WTC11 (cell line): ENCODE measurements around the gene ZNF436. TPM values are rescaled to one million over a fixed set of nuclear protein-coding genes. Genes with fewer than 3 reads are reported as not detected.
A peak's percentile ranks its signal among the peaks of the same experiment; 100 is the strongest.

ENCODE experiments used
- ATAC-seq: fragments of 200-7000 bp; cut with Tn5 transposase; 2 replicates; pipeline ENCODE4 v1.10.0; 2021; ENCODE audit warnings: mild to moderate bottlenecking, moderate library complexity
- CTCF ChIA-PET: fragments of 300-600 bp; sonication (Branson Sonifier 250); formaldehyde crosslinking; loops from one replicate; lab custom pipeline; 2021; ENCODE audit warnings: antibody characterized with exemption; lab: Charles Lee
- POLR2A ChIA-PET: fragments of 350-600 bp; sonication (Branson Sonifier 250); formaldehyde crosslinking; loops from one replicate; lab custom pipeline; 2021; ENCODE audit warnings: antibody characterized with exemption; lab: Charles Lee
- DNase-seq: peaks from one replicate; pipeline ENCODE4 v3.0.0; 2021; ENCODE audit warnings: low spot score
- H3K27ac Mint-ChIP-seq: 2 replicates; pipeline ENCODE4 v1.8.0; 2021; ENCODE audit warnings: mixed read lengths
- H3K27me3 Mint-ChIP-seq: 2 replicates; pipeline ENCODE4 v1.8.0; 2021; ENCODE audit warnings: low read depth, mild to moderate bottlenecking, moderate library complexity, mixed read lengths
- H3K36me3 Mint-ChIP-seq: 2 replicates; pipeline ENCODE4 v1.8.0; 2021; ENCODE audit warnings: mixed read lengths
- H3K4me1 Mint-ChIP-seq: 2 replicates; pipeline ENCODE4 v1.8.0; 2022; ENCODE audit warnings: mixed read lengths
- H3K4me3 Mint-ChIP-seq: 2 replicates; pipeline ENCODE4 v1.8.0; 2021; ENCODE audit warnings: mild to moderate bottlenecking, moderate library complexity, mixed read lengths
- H3K9me3 Mint-ChIP-seq: 2 replicates; pipeline ENCODE4 v1.8.0; 2021; ENCODE audit warnings: mixed read lengths
- CBFB ChIP-seq: sonication (generic); formaldehyde crosslinking; IDR thresholded peaks from 2 replicates; pipeline ENCODE4 v1.8.1; 2022; ENCODE audit warnings: mild to moderate bottlenecking, low read depth, missing genetic modification reagents
- ELF4 ChIP-seq: sonication (generic); formaldehyde crosslinking; IDR thresholded peaks from 2 replicates; pipeline ENCODE4 v1.8.1; 2022; ENCODE audit warnings: low read depth, mild to moderate bottlenecking, moderate library complexity, missing genetic modification reagents
- GTF2I ChIP-seq: fragments of 250-450 bp; sonication (Bioruptor Pico); conservative IDR thresholded peaks from 2 replicates; pipeline ENCODE4 v1.4.0; 2021; ENCODE audit warnings: mild to moderate bottlenecking
- HMGXB4 ChIP-seq: sonication (generic); formaldehyde crosslinking; IDR thresholded peaks from 2 replicates; pipeline ENCODE4 v1.8.1; 2023; ENCODE audit warnings: mild to moderate bottlenecking, moderate library complexity, missing genetic modification reagents
- JUN ChIP-seq: sonication (generic); formaldehyde crosslinking; IDR thresholded peaks from 2 replicates; pipeline ENCODE4 v1.8.0; 2023; ENCODE audit warnings: mild to moderate bottlenecking, missing genetic modification reagents
- RELA ChIP-seq: sonication (generic); formaldehyde crosslinking; IDR thresholded peaks from 2 replicates; pipeline ENCODE4 v1.8.1; 2022; ENCODE audit warnings: missing genetic modification reagents, mild to moderate bottlenecking, borderline replicate concordance
- SMAD3 ChIP-seq: sonication (generic); formaldehyde crosslinking; IDR thresholded peaks from 2 replicates; pipeline ENCODE4 v1.8.0; 2022; ENCODE audit warnings: missing genetic modification reagents, mild to moderate bottlenecking, borderline replicate concordance
- TEAD4 ChIP-seq: sonication (generic); formaldehyde crosslinking; IDR thresholded peaks from 2 replicates; pipeline ENCODE4 v1.8.0; 2022; ENCODE audit warnings: mild to moderate bottlenecking, missing genetic modification reagents
- ZNF396 ChIP-seq: fragments of 250-450 bp; sonication (Bioruptor Pico); IDR thresholded peaks from 2 replicates; pipeline ENCODE4 v1.8.0; 2021; ENCODE audit warnings: mild to moderate bottlenecking, moderate library complexity, borderline replicate concordance
- ZNF423 ChIP-seq: fragments of 250-450 bp; sonication (Bioruptor Pico); IDR thresholded peaks from 2 replicates; pipeline ENCODE4 v2.1.2; 2022; ENCODE audit warnings: mild to moderate bottlenecking, moderate library complexity
- ZNF425 ChIP-seq: fragments of 250-450 bp; sonication (Bioruptor Pico); conservative IDR thresholded peaks from 2 replicates; pipeline ENCODE4 v1.9.0; 2021; ENCODE audit warnings: mild to moderate bottlenecking
- total RNA-seq: library from RNA; stranded (reverse); gene quantifications from 3 replicates; pipeline ENCODE4 v1.2.3, GENCODE V29; 2021
- TF ChIP-seq, protein P1 (sequence below): sonication (generic); formaldehyde crosslinking; IDR thresholded peaks from 2 replicates; pipeline ENCODE4 v1.8.0; 2023; ENCODE audit warnings: mild to moderate bottlenecking, missing genetic modification reagents
- TF ChIP-seq, protein P2 (sequence below): sonication (generic); formaldehyde crosslinking; IDR thresholded peaks from 2 replicates; pipeline ENCODE4 v1.8.0; 2022; ENCODE audit warnings: mild to moderate bottlenecking, missing genetic modification reagents
- TF ChIP-seq, protein P3 (sequence below): sonication (generic); formaldehyde crosslinking; IDR thresholded peaks from 2 replicates; pipeline ENCODE4 v1.8.1; 2022; ENCODE audit warnings: mild to moderate bottlenecking, moderate library complexity, missing genetic modification reagents
- TF ChIP-seq, protein P4 (sequence below): sonication (generic); formaldehyde crosslinking; conservative IDR thresholded peaks from 2 replicates; pipeline ENCODE4 v1.8.1; 2022; ENCODE audit warnings: mild to moderate bottlenecking, missing genetic modification reagents
- TF ChIP-seq, protein P5 (sequence below): sonication (generic); formaldehyde crosslinking; IDR thresholded peaks from 2 replicates; pipeline ENCODE4 v1.8.0; 2022; ENCODE audit warnings: mild to moderate bottlenecking, missing genetic modification reagents

Gene ZNF436
- total RNA-seq, 1 experiment from 2014 or later = 1.3 TPM

DNA sequence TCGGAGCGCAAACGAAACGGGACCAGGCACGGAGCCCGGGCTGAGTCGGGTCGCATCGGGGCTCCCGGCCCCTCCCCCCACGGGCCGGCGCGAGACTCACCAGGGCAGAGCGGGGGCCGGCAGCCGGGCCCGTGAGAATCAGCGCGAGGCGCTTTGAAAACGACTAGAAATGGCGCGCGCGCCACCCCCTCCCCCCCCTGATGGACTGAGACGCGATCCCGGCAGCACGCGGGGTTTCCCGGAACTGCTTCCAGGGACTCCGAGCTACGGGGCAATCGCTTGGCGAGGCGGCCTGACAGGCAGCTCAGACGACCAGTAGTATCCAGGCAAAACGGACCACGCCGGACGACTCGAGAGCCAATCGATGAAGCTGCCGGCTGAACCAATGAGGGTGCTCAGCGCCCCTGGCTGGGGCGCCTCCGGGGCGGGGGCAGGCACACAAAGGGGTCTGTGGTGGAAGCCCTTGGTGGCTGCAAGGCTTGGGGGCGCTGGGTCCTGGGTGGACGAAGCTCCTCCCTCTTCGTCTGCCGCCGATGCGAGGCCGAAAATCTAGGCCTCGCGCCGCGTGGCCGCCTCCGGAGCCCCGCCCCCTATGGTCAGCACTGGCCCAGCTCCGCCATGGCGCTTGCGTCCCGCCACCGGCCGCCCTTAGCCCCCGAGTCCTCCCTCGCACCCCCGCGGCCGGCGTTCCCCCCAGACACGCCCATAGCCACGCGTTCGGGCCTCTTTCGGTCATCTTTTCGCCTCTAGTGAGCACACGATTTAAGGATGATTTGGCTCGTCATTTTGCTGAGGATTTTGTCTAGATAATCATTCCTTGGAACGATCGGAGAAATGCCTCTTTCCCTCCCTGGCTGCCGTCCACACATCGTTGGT, 25.3 kb downstream of the ZNF436 start, which contains the start of gene HNRNPR (continued):
- TF ChIP-seq, protein P1, sequence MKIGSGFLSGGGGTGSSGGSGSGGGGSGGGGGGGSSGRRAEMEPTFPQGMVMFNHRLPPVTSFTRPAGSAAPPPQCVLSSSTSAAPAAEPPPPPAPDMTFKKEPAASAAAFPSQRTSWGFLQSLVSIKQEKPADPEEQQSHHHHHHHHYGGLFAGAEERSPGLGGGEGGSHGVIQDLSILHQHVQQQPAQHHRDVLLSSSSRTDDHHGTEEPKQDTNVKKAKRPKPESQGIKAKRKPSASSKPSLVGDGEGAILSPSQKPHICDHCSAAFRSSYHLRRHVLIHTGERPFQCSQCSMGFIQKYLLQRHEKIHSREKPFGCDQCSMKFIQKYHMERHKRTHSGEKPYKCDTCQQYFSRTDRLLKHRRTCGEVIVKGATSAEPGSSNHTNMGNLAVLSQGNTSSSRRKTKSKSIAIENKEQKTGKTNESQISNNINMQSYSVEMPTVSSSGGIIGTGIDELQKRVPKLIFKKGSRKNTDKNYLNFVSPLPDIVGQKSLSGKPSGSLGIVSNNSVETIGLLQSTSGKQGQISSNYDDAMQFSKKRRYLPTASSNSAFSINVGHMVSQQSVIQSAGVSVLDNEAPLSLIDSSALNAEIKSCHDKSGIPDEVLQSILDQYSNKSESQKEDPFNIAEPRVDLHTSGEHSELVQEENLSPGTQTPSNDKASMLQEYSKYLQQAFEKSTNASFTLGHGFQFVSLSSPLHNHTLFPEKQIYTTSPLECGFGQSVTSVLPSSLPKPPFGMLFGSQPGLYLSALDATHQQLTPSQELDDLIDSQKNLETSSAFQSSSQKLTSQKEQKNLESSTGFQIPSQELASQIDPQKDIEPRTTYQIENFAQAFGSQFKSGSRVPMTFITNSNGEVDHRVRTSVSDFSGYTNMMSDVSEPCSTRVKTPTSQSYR (CRISPR knock-in tag) = no peak; the same call in 1 of the 2 replicates

- peaks cover 38% of the 10 kb centered on the region for H3K27me3 Mint-ChIP-seq
- TF ChIP-seq, protein P2, sequence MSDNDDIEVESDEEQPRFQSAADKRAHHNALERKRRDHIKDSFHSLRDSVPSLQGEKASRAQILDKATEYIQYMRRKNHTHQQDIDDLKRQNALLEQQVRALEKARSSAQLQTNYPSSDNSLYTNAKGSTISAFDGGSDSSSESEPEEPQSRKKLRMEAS (CRISPR knock-in tag) = peak; percentile 29; the same call in 1 of the 2 replicates
- TF ChIP-seq TEAD4 = 0 out of 2 replicates have a peak, but pooled peaks have one; percentile 14
- TF ChIP-seq HMGXB4 (CRISPR knock-in tag) = peak; percentile 42; the same call in 1 of the 2 replicates
- peak; percentile 53; the same call in 1 of the 2 replicates for TF ChIP-seq JUN (CRISPR knock-in tag)
- no peak for TF ChIP-seq SMAD3 (CRISPR knock-in tag)
- TF ChIP-seq ELF4 (CRISPR knock-in tag) = 0 out of 2 replicates have a peak, but pooled peaks have one; percentile 14
- no peak for TF ChIP-seq GTF2I (CRISPR knock-in tag)
- TF ChIP-seq, protein P3, sequence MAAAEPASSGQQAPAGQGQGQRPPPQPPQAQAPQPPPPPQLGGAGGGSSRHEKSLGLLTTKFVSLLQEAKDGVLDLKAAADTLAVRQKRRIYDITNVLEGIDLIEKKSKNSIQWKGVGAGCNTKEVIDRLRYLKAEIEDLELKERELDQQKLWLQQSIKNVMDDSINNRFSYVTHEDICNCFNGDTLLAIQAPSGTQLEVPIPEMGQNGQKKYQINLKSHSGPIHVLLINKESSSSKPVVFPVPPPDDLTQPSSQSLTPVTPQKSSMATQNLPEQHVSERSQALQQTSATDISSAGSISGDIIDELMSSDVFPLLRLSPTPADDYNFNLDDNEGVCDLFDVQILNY = peak; percentile 71; the same call in 1 of the 2 replicates
- ATAC-seq (peak; percentile 8), DNase-seq (peak; percentile 60)
- H3K4me1 Mint-ChIP-seq = peaks cover 43% of the 10 kb centered on the region
- no peaks in the 10 kb centered on the region for H3K9me3 Mint-ChIP-seq
- H3K36me3 Mint-ChIP-seq = peaks cover 8% of the 10 kb centered on the region
- CTCF ChIA-PET = interaction anchor here (0.8 to 1.7 kb wide), 8 partner anchors 14 to 348 kb away, joined by 3 to 22 read pairs (median 6); partner anchors contain the start of gene RPL11
- peak overlapping the region; percentile 82 for H3K27ac Mint-ChIP-seq
- POLR2A ChIA-PET = interaction anchor here (0.8 to 1.6 kb wide), 12 partner anchors 9 to 215 kb away, joined by 3 to 22 read pairs (median 4); partner anchors contain the start of gene E2F2
- H3K4me3 Mint-ChIP-seq = peak overlapping the region; percentile 88
Observed at GRCh38 chr1:23343221-23344110, 26.2 kb downstream of the ZNF436 start.

- Mint-ChIP-seq H3K4me1 (peaks cover 43% of the 10 kb centered on the region), H3K9me3 (no peaks in the 10 kb centered on the region), H3K27me3 (peaks cover 25% of the 10 kb centered on the region), H3K4me3 (peak overlapping the region; percentile 88), H3K36me3 (peaks cover 19% of the 10 kb centered on the region), H3K27ac (peak overlapping the region; percentile 24; the same call in 1 of the 2 replicates)
- ChIA-PET CTCF (no interaction called here), POLR2A (no interaction called here)
- ATAC-seq = no peak
- DNase-seq = no peak
- TF ChIP-seq CBFB (CRISPR knock-in tag) (no peak), ZNF425 (CRISPR knock-in tag) (no peak), RELA (CRISPR knock-in tag) (no peak), ZNF423 (CRISPR knock-in tag) (no peak), ZNF396 (CRISPR knock-in tag) (no peak), TEAD4 (no peak)
- TF ChIP-seq, protein P4, sequence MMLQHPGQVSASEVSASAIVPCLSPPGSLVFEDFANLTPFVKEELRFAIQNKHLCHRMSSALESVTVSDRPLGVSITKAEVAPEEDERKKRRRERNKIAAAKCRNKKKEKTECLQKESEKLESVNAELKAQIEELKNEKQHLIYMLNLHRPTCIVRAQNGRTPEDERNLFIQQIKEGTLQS (CRISPR knock-in tag) = no peak
- TF ChIP-seq, protein P5, sequence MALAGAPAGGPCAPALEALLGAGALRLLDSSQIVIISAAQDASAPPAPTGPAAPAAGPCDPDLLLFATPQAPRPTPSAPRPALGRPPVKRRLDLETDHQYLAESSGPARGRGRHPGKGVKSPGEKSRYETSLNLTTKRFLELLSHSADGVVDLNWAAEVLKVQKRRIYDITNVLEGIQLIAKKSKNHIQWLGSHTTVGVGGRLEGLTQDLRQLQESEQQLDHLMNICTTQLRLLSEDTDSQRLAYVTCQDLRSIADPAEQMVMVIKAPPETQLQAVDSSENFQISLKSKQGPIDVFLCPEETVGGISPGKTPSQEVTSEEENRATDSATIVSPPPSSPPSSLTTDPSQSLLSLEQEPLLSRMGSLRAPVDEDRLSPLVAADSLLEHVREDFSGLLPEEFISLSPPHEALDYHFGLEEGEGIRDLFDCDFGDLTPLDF (CRISPR knock-in tag) = no peak
Observed at GRCh38 chr1:23341931-23342692, 27.5 kb downstream of the ZNF436 start.
